AG10803 (cell line): Measurements from ENCODE around the gene WBP2.
A peak's percentile ranks its signal among the peaks of the same experiment; 100 is the strongest.
"Not testable (repeated sequence)": the region's sequence is repeated elsewhere in the genome, so short reads cannot be mapped to it uniquely, and the experiment has no call there.

Experiments used
- DNase-seq: peaks from one replicate; pipeline ENCODE4 v3.0.0; 2010; ENCODE audit warnings: low read depth
- H3K4me3 ChIP-seq: 2 replicates; pipeline ENCODE4 v1.5.1; 2011; ENCODE audit warnings: mild to moderate bottlenecking, low read length, control low read depth
- TF ChIP-seq, protein P1 (sequence below): conservative IDR thresholded peaks from 2 replicates; pipeline ENCODE4 v1.5.1; 2011; ENCODE audit warnings: mild to moderate bottlenecking, low read length, control low read depth, inconsistent platforms

WBP2 gene

DNA sequence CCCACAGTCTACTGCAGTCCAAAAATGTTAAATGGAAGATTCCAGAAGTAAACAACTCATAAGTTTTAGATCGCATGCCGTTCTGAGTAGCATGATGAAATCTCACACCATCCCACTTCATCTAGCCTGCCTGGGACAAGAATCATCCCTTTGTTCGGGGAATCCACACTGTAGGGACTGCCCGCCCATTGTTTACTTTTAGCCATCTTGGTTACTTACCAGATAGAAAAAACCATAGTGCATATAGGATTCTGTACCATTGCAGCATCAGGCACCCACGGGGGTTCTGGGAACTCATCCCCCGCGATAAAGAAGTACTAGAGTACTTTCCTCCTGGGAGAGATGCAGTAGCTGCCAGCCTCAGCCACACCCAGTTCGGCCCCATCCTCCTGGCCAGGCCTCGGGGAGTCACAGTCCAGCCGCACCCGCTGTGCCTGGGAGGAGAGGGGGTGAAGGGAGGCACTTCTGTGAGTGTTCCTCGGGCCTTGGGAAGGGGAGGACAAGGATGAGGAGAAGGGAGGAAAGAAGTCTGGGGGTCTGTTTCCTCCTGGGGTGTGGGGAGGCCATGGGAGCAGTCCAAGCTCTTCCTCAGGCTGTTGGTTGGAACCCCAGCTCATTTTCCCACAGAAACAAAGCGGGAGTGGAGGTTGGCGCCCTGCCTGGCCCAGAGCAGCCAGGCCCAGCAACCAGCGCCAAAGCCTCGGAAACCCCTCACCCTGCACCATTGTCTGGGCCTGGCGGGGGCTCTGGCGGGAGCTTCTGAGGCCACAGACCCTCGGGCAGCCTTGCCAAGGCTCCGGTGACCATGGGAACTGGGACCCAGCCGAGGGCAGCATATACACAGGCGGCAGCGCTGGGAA, 14.4 kb upstream of the WBP2 start:
- peak; percentile 84 for DNase-seq
- TF ChIP-seq, protein P1, sequence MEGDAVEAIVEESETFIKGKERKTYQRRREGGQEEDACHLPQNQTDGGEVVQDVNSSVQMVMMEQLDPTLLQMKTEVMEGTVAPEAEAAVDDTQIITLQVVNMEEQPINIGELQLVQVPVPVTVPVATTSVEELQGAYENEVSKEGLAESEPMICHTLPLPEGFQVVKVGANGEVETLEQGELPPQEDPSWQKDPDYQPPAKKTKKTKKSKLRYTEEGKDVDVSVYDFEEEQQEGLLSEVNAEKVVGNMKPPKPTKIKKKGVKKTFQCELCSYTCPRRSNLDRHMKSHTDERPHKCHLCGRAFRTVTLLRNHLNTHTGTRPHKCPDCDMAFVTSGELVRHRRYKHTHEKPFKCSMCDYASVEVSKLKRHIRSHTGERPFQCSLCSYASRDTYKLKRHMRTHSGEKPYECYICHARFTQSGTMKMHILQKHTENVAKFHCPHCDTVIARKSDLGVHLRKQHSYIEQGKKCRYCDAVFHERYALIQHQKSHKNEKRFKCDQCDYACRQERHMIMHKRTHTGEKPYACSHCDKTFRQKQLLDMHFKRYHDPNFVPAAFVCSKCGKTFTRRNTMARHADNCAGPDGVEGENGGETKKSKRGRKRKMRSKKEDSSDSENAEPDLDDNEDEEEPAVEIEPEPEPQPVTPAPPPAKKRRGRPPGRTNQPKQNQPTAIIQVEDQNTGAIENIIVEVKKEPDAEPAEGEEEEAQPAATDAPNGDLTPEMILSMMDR, result no peak
- peak overlapping the region; percentile 29 for H3K4me3 ChIP-seq

DNA sequence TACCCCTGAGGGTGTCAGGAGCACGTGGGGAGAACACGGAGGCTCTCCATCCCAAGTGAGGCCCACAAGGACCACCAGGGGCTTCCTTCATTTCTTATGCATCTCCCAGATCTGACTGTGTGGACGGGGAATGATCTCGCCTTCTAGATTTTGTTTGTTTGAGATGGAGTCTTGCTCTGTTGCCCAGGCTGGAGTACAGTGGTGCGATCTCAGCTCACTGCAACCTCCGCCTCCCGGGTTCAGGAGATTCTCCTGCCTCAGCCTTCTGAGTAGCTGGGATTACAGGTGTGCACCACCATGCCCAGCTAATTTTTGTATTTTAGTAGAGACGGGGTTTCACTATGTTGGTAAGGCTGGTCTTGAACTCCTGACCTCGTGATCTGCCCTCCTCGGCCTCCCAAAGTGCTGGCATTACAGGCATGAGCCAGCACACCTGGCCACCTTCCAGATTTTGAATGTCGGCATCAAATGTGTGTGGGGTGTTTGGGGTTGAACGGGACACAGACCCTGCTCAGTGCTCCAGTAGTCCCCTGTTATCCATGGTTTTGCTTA, 13.7 kb upstream of the WBP2 start:
- DNase-seq, H3K4me3 ChIP-seq: not testable (repeated sequence)

DNA sequence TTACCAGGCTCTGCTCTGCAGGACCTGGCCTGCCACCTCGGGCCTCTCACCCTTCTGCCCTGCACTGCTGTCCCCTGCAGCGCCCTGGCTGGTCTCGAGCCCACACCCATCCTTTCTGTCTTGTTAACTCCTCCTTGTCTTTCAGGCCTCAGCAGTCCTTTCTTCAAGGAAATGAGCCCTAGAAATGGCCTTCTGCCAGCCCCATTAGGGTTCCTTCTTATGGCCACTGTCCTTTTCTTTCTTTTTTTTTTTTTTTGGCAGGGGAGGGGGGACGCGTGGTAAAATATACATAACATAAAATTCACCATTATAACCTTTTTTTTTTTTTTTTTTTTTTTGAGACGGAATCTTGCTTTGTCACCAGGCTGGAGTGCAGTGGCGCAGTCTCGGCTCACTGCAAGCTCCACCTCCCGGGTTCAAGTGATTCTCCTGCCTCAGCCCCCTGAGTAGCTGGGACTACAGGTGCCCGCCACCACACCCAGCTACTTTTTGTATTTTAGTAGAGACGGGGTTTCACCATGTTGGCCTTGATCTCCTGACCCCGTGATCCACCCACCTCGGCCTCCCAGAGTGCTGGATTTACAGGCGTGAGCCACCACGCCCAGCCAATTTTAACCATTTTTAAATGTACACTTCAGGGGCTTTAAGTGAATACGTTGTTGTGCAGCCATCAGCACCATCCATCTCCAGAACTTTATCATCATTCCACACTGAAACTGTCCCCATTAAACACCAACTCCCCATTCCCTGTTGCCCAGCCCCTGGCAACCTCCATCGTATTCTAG, 10.5 kb upstream of the WBP2 start:
- not testable (repeated sequence) for H3K4me3 ChIP-seq, DNase-seq

DNA sequence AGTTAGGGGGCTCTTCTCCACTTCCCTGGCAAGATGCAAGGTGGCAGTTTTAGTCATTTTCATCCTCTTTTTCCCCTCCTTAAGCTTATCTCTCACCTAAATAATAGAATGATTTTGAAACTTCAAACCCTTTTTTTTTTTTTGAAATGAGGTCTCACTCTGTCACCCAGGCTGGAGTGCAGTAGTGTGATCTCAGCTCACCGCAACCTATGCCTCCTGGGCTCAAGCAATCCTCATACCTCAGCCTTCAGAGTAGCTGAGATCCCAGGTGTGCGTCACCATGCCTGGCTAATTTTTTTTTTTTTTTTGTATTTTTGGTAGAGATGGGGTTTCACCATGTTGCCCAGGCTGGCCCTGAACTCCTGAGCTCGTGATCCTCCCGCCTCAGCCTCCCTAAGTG, 9.8 kb upstream of the WBP2 start:
- DNase-seq, result not testable (repeated sequence)

DNA sequence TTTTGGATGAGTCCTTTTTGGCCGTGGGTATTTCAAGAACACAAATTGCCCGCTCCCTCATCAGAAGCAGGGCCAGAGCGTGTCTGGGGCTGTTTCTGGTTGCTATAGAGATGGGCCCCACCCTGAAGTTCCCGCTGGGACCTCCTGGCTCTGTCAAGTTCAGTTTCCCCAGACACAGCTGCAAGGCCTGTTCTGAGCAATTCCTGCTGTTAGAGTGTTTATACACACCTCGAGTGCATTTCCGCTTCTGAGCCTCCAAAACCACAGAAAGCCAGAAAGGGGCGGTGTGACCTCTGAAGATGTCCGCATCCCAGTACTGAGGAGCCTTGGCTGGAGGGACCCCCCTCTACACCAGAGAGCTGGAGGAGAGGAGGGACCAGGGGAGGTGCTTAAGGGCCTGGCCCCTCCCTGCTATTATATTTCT, 9.3 kb upstream of the WBP2 start:
- no peak overlapping the region for H3K4me3 ChIP-seq
- peak; percentile 80 for DNase-seq
- TF ChIP-seq, protein P1, result no peak

More for the DNA sequence above, 9.8 kb upstream of the WBP2 start:
- H3K4me3 ChIP-seq, result not testable (repeated sequence)

DNA sequence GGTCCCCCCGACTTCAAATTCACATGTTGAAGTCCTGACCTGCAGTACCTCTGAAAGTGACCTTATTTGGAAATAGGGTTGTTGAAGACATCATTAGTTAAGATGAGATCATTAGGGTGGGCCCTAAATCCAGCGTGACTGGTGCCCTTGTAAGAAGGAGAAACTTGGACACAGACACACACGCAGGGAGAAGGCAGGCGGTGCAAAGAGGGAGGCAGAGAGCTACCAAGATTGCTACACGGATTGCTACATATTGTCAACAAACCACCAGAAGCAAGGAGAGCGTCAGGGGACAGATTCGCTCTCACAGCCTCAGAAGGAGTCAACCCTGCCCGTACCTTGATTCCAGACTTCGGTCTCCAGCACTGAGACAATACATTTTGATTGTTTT, 6.8 kb upstream of the WBP2 start:
- no peak overlapping the region for H3K4me3 ChIP-seq
- DNase-seq, result peak; percentile 58
- TF ChIP-seq, protein P1, result no peak

DNA sequence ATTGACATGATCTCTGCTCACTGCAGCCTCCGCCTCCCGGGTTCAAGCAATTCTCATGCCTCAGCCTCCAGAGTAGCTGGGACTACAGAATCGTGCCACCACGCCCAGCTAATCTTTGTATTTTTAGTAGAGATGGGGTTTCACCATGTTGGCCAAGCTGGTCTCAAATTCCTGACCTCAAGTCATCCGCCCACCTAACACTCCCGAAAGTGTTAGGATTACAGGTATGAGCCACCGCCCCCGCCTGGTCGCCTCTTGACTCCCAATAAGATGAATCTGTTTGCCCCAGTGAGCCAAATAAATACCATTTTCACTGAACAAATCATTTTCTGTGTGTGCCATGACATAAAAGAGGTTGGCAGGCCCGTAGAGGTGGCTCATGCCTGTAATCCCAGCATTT, 4.2 kb upstream of the WBP2 start:
- H3K4me3 ChIP-seq, DNase-seq: not testable (repeated sequence)

DNA sequence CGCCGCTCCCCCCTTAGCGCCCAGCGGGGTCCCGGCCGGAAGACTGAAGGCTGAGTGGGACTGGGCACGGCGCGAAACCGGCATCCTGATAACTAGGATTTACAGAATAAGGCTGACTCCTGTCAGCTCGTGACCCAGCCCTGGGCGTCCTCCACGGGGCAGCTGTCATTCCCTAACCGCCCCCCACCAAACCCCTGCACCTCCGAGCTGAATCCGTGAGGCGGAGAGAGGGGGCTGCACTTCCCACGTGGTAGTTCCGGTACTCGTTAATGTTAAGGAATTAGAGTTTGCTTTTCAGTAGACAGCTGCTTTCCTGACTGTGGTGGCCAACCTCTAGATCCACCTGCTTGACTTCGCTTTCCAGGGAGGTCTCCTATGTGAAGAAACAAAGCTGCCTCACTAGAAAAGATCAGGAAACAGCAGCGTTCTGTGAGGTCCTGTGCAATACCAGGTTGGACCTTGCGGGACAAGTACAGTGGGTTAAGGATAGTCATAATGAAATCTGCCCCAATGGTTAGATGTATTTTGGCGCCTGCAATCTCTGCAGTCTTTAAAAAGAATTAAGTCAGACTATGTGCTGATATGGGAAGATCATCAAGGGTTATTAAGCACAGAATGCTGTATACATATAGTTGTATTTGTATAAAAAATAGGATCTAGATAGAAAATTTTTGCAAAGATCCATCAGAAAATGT, 1.1 kb upstream of the WBP2 start:
- TF ChIP-seq, protein P1, result no peak
- H3K4me3 ChIP-seq, result peak overlapping the region; percentile 96
- no peak for DNase-seq
